ENCODE measurements around the gene RBM4. TPM values are rescaled to one million over a fixed set of nuclear protein-coding genes. Genes with fewer than 3 reads are reported as not detected.
A peak's percentile ranks its signal among the peaks of the same experiment; 100 is the strongest.

The RBM4 gene
- total and polyA plus RNA-seq, 2 experiments from 2014 or later: 146 to 147 TPM

- Histone ChIP-seq H3K4me1 (ENCODE audit: insufficient read depth) (peaks cover 36% of the 10 kb centered on the region), H3K27me3 (ENCODE audit: insufficient read depth) (no peaks in the 10 kb centered on the region), H4K20me1 (replicated peaks; ENCODE audit: insufficient read depth) (peaks cover 75% of the 10 kb centered on the region), H2AFZ (no peak overlapping the region), H3K36me3 (ENCODE audit: insufficient read depth) (peaks cover 69% of the 10 kb centered on the region), H3F3A (replicated peaks; ENCODE audit: low read depth) (peaks cover 28% of the 10 kb centered on the region), H3K4me2 (peak overlapping the region; percentile 99), H3K27ac (ENCODE audit: low read depth) (0 out of 2 replicates have a peak overlapping the region, but pooled peaks have one; percentile 8), H3K4me3 (peak overlapping the region; percentile 94), H3K79me2 (replicated peaks; ENCODE audit: insufficient read depth) (peaks cover 90% of the 10 kb centered on the region), H3K9me2 (ENCODE audit: insufficient read depth) (no peaks in the 10 kb centered on the region)
- Mint-ChIP-seq H3K36me3 (ENCODE audit: low read depth) (peaks cover 83% of the 10 kb centered on the region), H3K4me3 (peak overlapping the region; percentile 97), H3K27me3 (ENCODE audit: insufficient read depth, low read depth, poor library complexity) (peaks cover 24% of the 10 kb centered on the region), H3K27ac (no peak overlapping the region), H3K9me3 (peaks cover 4% of the 10 kb centered on the region; the same call in 1 of the 3 replicates), H3K4me1 (peaks cover 64% of the 10 kb centered on the region)
- DNase-seq (ENCODE audit: low spot score) (no peak), ATAC-seq (no peak)
- TF ChIP-seq EZH2phosphoT487 (IDR thresholded peaks at IDR 0.05; ENCODE audit: unreplicated experiment): no peak
- no peak for TF ChIP-seq ZNF331 (CRISPR knock-in tag; IDR thresholded peaks at IDR 0.05; ENCODE audit: low read depth)
Observed at GRCh38 chr11:66641834-66642233, 3.3 kb downstream of the RBM4 start.

GRCh38 chr11:66643745-66644437 is 5.4 kb downstream of the RBM4 start:
- Histone ChIP-seq H2AFZ (no peak overlapping the region), H3F3A (replicated peaks; ENCODE audit: low read depth) (peaks cover 35% of the 10 kb centered on the region), H3K27ac (ENCODE audit: low read depth) (no peak overlapping the region), H3K27me3 (ENCODE audit: insufficient read depth) (no peaks in the 10 kb centered on the region), H3K79me2 (replicated peaks; ENCODE audit: insufficient read depth) (peaks cover 100% of the 10 kb centered on the region), H3K9me2 (ENCODE audit: insufficient read depth) (no peaks in the 10 kb centered on the region), H4K20me1 (replicated peaks; ENCODE audit: insufficient read depth) (peaks cover 96% of the 10 kb centered on the region), H3K4me1 (ENCODE audit: insufficient read depth) (peaks cover 36% of the 10 kb centered on the region), H3K36me3 (ENCODE audit: insufficient read depth) (peaks cover 83% of the 10 kb centered on the region), H3K4me3 (no peak overlapping the region), H3K4me2 (no peak overlapping the region; the same call in 1 of the 2 replicates)
- H3K4me3 Mint-ChIP-seq: peak overlapping the region; percentile 97
- no peak; the same call in 2 of the 3 replicates for ATAC-seq
- peaks cover 54% of the 10 kb centered on the region for H3K4me1 Mint-ChIP-seq
- H3K27me3 Mint-ChIP-seq (ENCODE audit: insufficient read depth, low read depth, poor library complexity): peaks cover 10% of the 10 kb centered on the region
- peaks cover 97% of the 10 kb centered on the region for H3K36me3 Mint-ChIP-seq (ENCODE audit: low read depth)
- no peak for DNase-seq (ENCODE audit: low spot score)
- H3K27ac Mint-ChIP-seq: no peak overlapping the region
- H3K9me3 Mint-ChIP-seq: 0 out of 3 replicates have a peak, but pooled peaks cover under 1% of the 10 kb centered on the region
- TF ChIP-seq STAT1 (IDR thresholded peaks at IDR 0.05; ENCODE audit: unreplicated experiment): no peak
- no peak for TF ChIP-seq NANOG (IDR thresholded peaks at IDR 0.05; ENCODE audit: borderline replicate concordance)
- no peak for TF ChIP-seq ZNF114 (CRISPR knock-in tag; IDR thresholded peaks at IDR 0.05)
- TF ChIP-seq REST (IDR thresholded peaks at IDR 0.05; ENCODE audit: unreplicated experiment): no peak
- no peak for TF ChIP-seq ZNF462 (CRISPR knock-in tag; IDR thresholded peaks at IDR 0.05)
- no peak for TF ChIP-seq EZH2phosphoT487 (IDR thresholded peaks at IDR 0.05; ENCODE audit: unreplicated experiment)
- TF ChIP-seq JUNB (IDR thresholded peaks at IDR 0.05; ENCODE audit: unreplicated experiment): no peak
- TF ChIP-seq CREB1 (CRISPR knock-in tag; IDR thresholded peaks at IDR 0.05; ENCODE audit: low read depth): no peak
- no peak for TF ChIP-seq POLR2AphosphoS5 (IDR thresholded peaks at IDR 0.05; ENCODE audit: low read depth)
- no peak for TF ChIP-seq ZNF331 (CRISPR knock-in tag; IDR thresholded peaks at IDR 0.05; ENCODE audit: low read depth)

Measured in GM23338 (cell line).